Endothelial cell of umbilical vein (primary cell): ENCODE measurements around the gene COPS4. TPM values are rescaled to one million over a fixed set of nuclear protein-coding genes. Genes with fewer than 3 reads are reported as not detected.

ENCODE experiments used
- BruUV-seq: library from RNA; stranded (reverse); fragments of 400-500 nt; replicated peaks from 2 replicates; lab custom pipeline; 2021; lab: Mats Ljungman, UMichigan
- CTCF ChIA-PET: fragments of 300-600, 350-600 bp; sonication (Branson Sonifier 250); formaldehyde crosslinking; loops from one replicate; lab custom pipeline; 2021; ENCODE audit warnings: antibody characterized with exemption, inconsistent platforms; lab: Charles Lee
- POLR2A ChIA-PET: fragments of 300-600, 350-600 bp; sonication (Branson Sonifier 250); formaldehyde crosslinking; loops from one replicate; lab custom pipeline; 2021; ENCODE audit warnings: antibody characterized with exemption, inconsistent platforms; lab: Charles Lee
- DNase-seq: peaks from one replicate; pipeline ENCODE4 v3.0.0-alpha.2; 2011; ENCODE audit warnings: low read depth, low spot score
- FAIRE-seq: peaks from 2 replicates; lab custom pipeline; 2011; peaks lifted over from hg19 to GRCh38; lab: Jason Lieb, UNC
- H2AFZ ChIP-seq: 2 replicates; pipeline ENCODE4 v1.6.0; 2012; ENCODE audit warnings: low read depth, low read length, control low read depth, inconsistent platforms
- H3K27ac ChIP-seq: 2 replicates; pipeline ENCODE4 v1.5.1; 2011; ENCODE audit warnings: low read depth, mild to moderate bottlenecking, control low read depth, low read length, moderate library complexity; ENCODE audit not compliant: insufficient read depth
- H3K27me3 ChIP-seq, 2 experiments: 2 replicates each; pipeline versions ENCODE4 v1.6.0 to v1.6.1; 2011; ENCODE audit warnings: low read length in 2 of 2, mixed read lengths in 1 of 2; ENCODE audit not compliant: control insufficient read depth in 2 of 2, insufficient read depth in 2 of 2
- H3K36me3 ChIP-seq, 2 experiments: 2 replicates in 1 of 2; 3 replicates in 1 of 2; pipeline ENCODE4 v1.5.1; 2011; ENCODE audit warnings: low read length in 2 of 2, mild to moderate bottlenecking in 1 of 2, moderate library complexity in 1 of 2; ENCODE audit not compliant: control insufficient read depth in 2 of 2, insufficient read depth in 2 of 2; ENCODE audit errors: extremely low read depth in 1 of 2
- H3K4me1 ChIP-seq: 3 replicates; pipeline ENCODE4 v1.5.1; 2011; ENCODE audit warnings: mild to moderate bottlenecking, low read length; ENCODE audit not compliant: control insufficient read depth, insufficient read depth; ENCODE audit errors: extremely low read depth
- H3K4me2 ChIP-seq: 2 replicates; pipeline ENCODE4 v1.6.1; 2011; ENCODE audit warnings: low read length, control low read depth, mixed read lengths; ENCODE audit not compliant: insufficient read depth
- H3K4me3 ChIP-seq, 3 experiments: fragments of 200-600 bp in 1 of 3; sonication (generic), shearing (Covaris generic) in 1 of 3; replicated peaks in 1 of 3; 2 replicates each; pipeline ENCODE4 v1.5.1; 2011 to 2016; ENCODE audit warnings: control low read depth in 3 of 3, low read length in 3 of 3, mild to moderate bottlenecking in 2 of 3, inconsistent platforms in 1 of 3, low read depth in 1 of 3, moderate library complexity in 1 of 3; ENCODE audit not compliant: insufficient read depth in 1 of 3
- H3K79me2 ChIP-seq: 2 replicates; pipeline ENCODE4 v1.6.0; 2012; ENCODE audit warnings: low read length, inconsistent platforms; ENCODE audit not compliant: control insufficient read depth, insufficient read depth
- H3K9ac ChIP-seq: replicated peaks from 2 replicates; pipeline ENCODE3; 2011; ENCODE audit warnings: low read length, control low read depth; ENCODE audit not compliant: insufficient read depth; ENCODE audit errors: extremely low read depth
- H3K9me1 ChIP-seq: replicated peaks from 3 replicates; pipeline ENCODE4 v1.6.0; 2011; ENCODE audit warnings: mild to moderate bottlenecking, low read length; ENCODE audit not compliant: control insufficient read depth, insufficient read depth; ENCODE audit errors: extremely low read depth
- H3K9me3 ChIP-seq: replicated peaks from 2 replicates; pipeline ENCODE4 v1.5.1; 2012; ENCODE audit warnings: low read length, inconsistent platforms; ENCODE audit not compliant: control insufficient read depth, insufficient read depth
- H4K20me1 ChIP-seq: replicated peaks from 2 replicates; pipeline ENCODE3; 2011; ENCODE audit warnings: mild to moderate bottlenecking, low read length; ENCODE audit not compliant: control insufficient read depth, insufficient read depth; ENCODE audit errors: extremely low read depth
- EZH2 ChIP-seq: IDR thresholded peaks from 2 replicates; pipeline ENCODE4 v1.6.1; 2012; ENCODE audit warnings: borderline replicate concordance, low read depth, mild to moderate bottlenecking, moderate library complexity, low read length, inconsistent platforms; ENCODE audit not compliant: severe bottlenecking
- FOS ChIP-seq: IDR thresholded peaks from 2 replicates; pipeline ENCODE4 v1.6.1; 2011; ENCODE audit warnings: mild to moderate bottlenecking, low read length, moderate library complexity, borderline replicate concordance; ENCODE audit not compliant: insufficient read depth
- GATA2 ChIP-seq: IDR thresholded peaks from 2 replicates; pipeline ENCODE4 v1.7.0; 2011; ENCODE audit warnings: low read depth, mild to moderate bottlenecking, moderate library complexity, mixed read lengths, low read length; ENCODE audit not compliant: insufficient read length, insufficient read depth
- JUN ChIP-seq: IDR thresholded peaks from 2 replicates; pipeline ENCODE4 v1.6.1; 2011; ENCODE audit warnings: borderline replicate concordance, low read depth; ENCODE audit not compliant: insufficient read length, insufficient read depth
- MAX ChIP-seq: IDR thresholded peaks from 2 replicates; pipeline ENCODE4 v1.6.1; 2011; ENCODE audit not compliant: insufficient read depth, insufficient read length
- MYC ChIP-seq: IDR thresholded peaks from one replicate; pipeline ENCODE4 v1.6.1; 2011; ENCODE audit warnings: mild to moderate bottlenecking, low read depth, low read length
- POLR2A ChIP-seq: IDR thresholded peaks from 2 replicates; pipeline ENCODE4 v1.6.1; 2012; ENCODE audit warnings: low read depth, mild to moderate bottlenecking, control low read depth, low read length
- POLR2AphosphoS5 ChIP-seq: IDR thresholded peaks from 2 replicates; pipeline ENCODE4 v1.6.1; 2012; ENCODE audit warnings: low read depth, mild to moderate bottlenecking, control low read depth, low read length, moderate library complexity; ENCODE audit not compliant: insufficient read depth
- dilution Hi-C: fragments of 300-500 bp; cut with MboI; formaldehyde crosslinking; loops from one replicate; pipeline ENCODE4 v1.15.0; 2019; ENCODE audit warnings: low sequenced_read_pairs; ENCODE audit not compliant: extremely low pct_ligation_motif_present
- intact Hi-C: fragments of 100-400 bp; cut with micrococcal nuclease; formaldehyde crosslinking; loops from one replicate; pipeline ENCODE4 v1.10.0; 2022
- polyA plus RNA-seq, 4 experiments: library from polyadenylated mRNA; depleted of rRNA in 3 of 4; stranded (reverse) in 3 of 4; unstranded in 1 of 4; fragments of >200 nt; gene quantifications; 2 replicates each; pipeline versions ENCODE4 v1.2.1 to v1.2.3, GENCODE V29; 2011 to 2012; ENCODE audit warnings: missing spikeins in 1 of 4
- total RNA-seq: library from RNA; stranded (reverse); gene quantifications from 2 replicates; pipeline ENCODE4 v1.2.3, GENCODE V29; 2021
- TF ChIP-seq, protein P1 (sequence below), 2 donors: IDR thresholded peaks; 1 replicate in 1 of 2; 2 replicates in 1 of 2; pipeline ENCODE4 v1.5.1; 2011; ENCODE audit warnings: low read length in 2 of 2, mild to moderate bottlenecking in 2 of 2, moderate library complexity in 2 of 2, control low read depth in 1 of 2, inconsistent platforms in 1 of 2, low read depth in 1 of 2; ENCODE audit not compliant: insufficient read depth in 1 of 2; ENCODE audit errors: extremely low read depth in 1 of 2

Gene COPS4
- total and polyA plus RNA-seq, 2 donors (not counting 3 experiments of a cell fraction or from before 2014, with no cell fraction given) = 29.8 to 53.0 TPM

DNA sequence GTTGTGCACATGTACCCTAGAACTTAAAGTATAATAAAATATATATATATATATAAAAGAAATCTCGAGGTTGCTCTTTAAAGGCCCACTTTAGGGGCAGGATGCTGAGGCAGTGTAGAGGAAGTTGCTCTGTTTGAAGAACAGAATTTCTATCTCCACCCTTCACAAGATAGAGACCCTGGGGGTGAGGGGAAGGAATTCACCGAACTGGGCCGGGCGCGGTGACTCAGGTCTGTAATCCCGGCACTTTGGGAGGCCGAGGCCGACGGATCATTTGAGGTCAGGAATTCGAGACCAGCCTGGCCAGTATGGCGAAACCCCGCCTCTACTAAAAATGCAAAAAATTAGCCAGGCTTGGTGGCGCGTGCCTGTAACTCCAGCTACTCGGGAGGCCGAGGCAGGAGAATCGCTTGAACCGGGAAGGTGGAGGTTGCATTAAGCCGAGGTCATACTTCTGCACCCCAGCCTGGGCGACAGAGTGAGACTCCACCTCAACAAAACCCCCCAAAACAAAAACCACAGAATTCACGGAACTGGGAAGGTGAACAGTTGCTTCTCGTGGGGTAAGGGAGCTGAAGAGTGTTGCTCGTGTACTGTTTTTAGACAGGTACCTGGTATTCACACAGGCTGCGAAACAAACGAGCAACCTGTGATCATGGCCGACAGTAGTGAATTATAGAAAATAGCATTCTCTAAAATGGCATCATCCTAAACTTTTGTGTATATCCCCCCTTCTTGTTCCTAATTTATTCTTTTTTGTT, 73.3 kb downstream of the COPS4 start:
- TF ChIP-seq GATA2 (no peak), JUN (no peak), EZH2 (no peak), MYC (no peak), POLR2A (no peak), MAX (no peak), POLR2AphosphoS5 (no peak), FOS (no peak)
- TF ChIP-seq, protein P1, sequence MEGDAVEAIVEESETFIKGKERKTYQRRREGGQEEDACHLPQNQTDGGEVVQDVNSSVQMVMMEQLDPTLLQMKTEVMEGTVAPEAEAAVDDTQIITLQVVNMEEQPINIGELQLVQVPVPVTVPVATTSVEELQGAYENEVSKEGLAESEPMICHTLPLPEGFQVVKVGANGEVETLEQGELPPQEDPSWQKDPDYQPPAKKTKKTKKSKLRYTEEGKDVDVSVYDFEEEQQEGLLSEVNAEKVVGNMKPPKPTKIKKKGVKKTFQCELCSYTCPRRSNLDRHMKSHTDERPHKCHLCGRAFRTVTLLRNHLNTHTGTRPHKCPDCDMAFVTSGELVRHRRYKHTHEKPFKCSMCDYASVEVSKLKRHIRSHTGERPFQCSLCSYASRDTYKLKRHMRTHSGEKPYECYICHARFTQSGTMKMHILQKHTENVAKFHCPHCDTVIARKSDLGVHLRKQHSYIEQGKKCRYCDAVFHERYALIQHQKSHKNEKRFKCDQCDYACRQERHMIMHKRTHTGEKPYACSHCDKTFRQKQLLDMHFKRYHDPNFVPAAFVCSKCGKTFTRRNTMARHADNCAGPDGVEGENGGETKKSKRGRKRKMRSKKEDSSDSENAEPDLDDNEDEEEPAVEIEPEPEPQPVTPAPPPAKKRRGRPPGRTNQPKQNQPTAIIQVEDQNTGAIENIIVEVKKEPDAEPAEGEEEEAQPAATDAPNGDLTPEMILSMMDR (IDR thresholded peaks at IDR 0.05; ENCODE audit: extremely low read depth in 1 of 2, insufficient read depth in 1 of 2, low read depth in 1 of 2, low read length in 2 of 2) = no peak
- Histone ChIP-seq H3K4me3 (no peak overlapping the region), H3K27ac (no peak overlapping the region), H3K79me2 (no peaks in the 10 kb centered on the region), H4K20me1 (no peaks in the 10 kb centered on the region), H3K9ac (no peak overlapping the region), H3K4me2 (no peak overlapping the region), H3K27me3 (no peaks in the 10 kb centered on the region), H3K9me3 (no peaks in the 10 kb centered on the region), H3K9me1 (no peaks in the 10 kb centered on the region), H2AFZ (no peak overlapping the region), H3K36me3 (no peaks in the 10 kb centered on the region), H3K4me1 (peaks cover 11% of the 10 kb centered on the region)
- intact Hi-C loops = no loop called here
- no TSS peak for BruUV-seq
- dilution Hi-C loops = no loop called here
- FAIRE-seq (no peak), DNase-seq (no peak)
- ChIA-PET CTCF (interaction anchor here (3.5 to 3.6 kb wide), 2 partner anchors 12 to 33 kb away, joined by 29 to 47 read pairs; no protein-coding TSS in a partner anchor), POLR2A (no interaction called here)
